Activated CD4-positive, alpha-beta T cell treated with anti-CD3 and anti-CD28 coated beads, Interleukin-2, amount 50 U/mL, for 1 hour (primary cell): ENCODE data around the gene KATNIP.

ENCODE experiments used
- DNase-seq: peaks from one replicate; pipeline ENCODE4 v3.0.0-alpha.2; 2020

The KATNIP gene

DNA sequence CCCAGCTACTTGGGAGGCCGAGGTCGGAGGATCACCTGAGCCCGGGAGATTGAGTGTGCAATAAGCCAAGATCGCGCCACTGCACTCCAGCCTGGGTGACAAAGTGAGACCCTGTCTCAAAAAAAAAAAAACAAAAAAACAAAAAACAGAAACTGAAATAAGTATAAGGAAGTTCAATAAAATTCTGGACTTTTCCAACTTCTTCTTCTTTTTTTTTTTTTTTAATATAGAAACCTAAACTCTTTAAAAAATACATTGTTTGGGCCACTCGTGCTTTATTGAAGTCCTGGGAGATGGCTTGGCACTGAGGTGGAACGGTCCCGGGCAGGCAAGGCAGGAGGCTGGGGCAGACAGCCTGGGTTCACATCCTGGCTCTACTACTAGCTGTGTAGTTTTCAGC lies 36.8 kb downstream of the KATNIP start:
- DNase-seq: no peak

DNA sequence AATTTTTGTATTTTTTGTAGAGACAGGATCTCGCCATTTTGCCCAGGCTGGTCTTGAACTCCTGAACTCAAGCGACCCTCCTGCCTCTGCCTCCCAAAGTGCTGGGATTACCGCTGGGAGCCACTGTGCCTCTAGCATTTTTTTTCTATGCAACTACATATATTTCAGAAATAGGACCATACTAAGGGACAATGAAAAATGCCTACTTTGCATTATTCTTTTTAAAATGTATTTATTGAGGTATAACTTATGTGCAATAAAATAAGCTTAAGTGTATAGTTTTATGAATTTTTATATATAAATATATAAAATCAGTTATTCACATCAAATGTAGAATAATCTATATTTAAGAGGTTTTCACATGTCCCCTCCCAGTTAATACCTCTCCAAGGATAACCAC lies 38.1 kb downstream of the KATNIP start:
- no peak for DNase-seq

DNA sequence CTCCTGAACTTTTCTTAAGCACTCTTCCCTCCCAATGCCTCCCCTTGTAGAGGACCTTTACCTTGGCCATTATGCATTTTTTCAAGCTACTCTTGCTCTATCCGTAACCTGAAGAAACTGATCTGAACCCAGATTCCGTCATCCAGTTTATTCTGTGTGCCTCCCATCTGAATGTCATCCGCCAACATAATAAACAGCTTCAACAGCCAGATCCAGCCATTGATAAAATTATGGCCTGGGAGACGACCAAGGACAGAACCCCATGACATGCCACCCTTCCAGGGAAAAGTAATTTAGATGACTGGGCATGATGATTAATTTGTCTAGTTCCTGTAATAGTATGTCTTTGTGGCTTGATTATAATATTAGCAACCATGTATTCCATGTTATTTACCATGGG lies 41.9 kb downstream of the KATNIP start:
- no peak for DNase-seq

DNA sequence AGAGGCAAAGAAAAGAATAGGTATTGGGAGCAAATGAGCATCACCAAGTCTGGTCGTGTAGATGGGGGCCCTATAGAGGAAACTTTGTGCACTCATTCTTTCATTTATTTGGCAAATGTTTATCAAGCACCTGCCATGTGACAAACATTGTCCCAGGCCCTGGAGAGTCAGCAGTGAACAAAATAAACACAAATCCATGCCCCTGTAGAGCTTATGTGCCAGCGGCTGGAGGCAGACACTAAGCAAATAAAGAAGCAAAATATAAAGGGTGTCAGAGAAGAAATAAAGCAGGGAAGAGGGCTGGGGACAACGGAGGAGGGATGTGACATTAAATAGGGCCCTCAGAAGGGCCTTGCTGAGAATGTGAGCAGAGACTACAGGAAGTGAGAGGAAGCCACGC lies 45.5 kb downstream of the KATNIP start:
- no peak for DNase-seq

DNA sequence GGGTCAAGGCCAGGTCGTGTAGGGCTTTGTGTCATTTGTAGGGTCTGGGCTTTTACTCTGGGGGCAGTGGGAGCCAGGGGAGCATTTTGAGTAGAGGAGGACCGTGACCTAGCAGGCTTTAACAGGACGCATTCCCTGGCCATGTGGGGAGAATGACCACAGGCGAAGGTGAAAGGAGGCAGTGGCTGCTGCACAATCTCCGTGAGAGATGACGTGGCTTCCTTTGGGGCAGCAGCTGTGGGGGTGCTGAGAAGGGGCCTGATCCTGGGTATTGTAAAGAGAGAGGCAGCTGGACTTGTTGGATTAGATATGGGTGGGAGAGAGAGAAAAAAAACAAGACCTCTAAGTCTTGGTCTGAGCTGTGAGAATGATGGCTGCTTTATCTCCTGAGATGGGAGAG lies 46.0 kb downstream of the KATNIP start:
- DNase-seq: no peak

DNA sequence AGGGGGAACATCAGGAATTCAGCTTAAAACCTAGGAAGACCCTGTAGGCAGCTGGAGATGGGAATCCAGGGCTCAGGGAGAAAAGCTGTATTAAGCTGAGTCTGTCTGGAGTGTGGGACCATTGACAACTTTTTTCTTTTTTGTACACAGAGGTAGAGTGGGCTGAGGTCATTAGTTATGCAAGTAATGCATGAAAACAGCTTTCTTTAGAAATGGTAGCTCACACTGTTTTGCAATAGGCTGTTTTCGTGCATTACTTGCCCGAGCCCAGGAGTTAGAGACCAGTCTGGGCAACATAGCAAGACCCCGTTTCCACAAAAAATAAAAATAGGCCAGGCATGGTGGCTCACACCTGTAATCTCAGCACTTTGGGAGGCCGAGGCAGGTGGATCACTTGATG lies 46.5 kb downstream of the KATNIP start:
- DNase-seq: no peak

DNA sequence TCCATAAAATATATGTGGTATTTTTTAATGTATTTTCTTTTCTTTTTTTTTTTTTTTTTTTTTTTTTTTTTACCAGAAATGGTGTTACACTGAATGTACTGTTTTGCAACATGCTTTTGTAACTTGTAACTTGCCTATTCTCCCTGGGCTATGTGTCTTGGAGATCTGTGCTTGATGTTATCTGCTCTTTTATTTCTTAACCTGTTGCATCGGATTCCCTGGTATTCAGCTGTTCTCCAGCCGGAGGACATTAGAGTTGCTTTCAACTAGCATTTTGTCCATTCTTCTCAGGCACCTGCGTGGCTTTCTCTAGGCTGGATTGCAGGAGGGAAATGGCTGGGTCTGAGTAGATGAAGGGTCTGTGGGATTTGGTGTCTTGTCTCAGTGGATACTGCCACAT lies 47.4 kb downstream of the KATNIP start:
- DNase-seq: no peak

DNA sequence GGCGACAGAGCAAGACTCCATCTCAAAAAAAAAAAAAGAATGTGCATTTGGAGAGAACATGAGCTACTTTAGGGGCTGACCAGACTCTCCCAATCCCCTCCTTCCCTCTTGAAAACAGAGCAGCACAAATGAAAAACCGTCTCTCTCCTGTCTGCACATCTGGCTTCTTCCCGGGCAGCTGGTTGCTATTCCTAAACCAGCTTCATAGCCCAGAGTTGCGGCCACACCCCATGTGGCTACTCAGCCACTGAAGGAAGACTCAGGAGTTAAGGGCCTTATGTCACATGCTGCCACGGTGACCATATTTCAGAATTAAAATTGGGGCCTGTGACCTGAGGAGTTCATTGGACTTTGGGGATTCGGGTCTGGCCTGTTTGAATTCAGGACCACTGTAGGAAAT lies 48.3 kb downstream of the KATNIP start:
- DNase-seq: no peak

DNA sequence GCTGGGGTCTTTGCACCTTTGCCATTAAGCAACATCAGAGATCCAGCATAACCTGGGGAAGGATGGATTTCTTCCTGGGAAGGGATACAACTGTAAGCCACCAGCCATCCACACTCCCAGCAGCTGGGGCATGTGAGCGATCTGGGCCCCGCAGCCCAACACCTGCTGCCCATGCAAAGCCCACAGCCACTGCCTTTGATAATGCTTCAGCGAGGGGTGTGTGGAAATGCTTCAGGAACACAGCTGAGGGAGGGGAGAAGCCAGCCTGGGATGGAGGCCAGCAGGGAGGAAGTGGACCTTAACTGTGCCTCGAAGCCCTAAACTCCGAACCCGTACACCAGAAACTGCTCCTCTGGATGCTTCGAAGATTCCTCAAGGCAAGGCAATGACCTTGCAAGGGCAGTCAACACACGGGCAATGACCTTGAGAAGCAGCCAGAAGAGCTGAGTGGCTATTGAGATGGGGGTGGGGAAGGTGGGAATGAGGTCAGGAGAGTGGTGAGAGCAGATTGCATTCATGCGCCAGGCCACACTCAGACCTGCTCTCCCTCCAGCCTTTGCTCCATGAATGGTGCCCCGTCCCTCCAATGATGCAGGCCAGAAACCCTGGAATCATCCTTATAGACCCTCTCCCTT lies 49.1 kb downstream of the KATNIP start:
- DNase-seq: no peak

DNA sequence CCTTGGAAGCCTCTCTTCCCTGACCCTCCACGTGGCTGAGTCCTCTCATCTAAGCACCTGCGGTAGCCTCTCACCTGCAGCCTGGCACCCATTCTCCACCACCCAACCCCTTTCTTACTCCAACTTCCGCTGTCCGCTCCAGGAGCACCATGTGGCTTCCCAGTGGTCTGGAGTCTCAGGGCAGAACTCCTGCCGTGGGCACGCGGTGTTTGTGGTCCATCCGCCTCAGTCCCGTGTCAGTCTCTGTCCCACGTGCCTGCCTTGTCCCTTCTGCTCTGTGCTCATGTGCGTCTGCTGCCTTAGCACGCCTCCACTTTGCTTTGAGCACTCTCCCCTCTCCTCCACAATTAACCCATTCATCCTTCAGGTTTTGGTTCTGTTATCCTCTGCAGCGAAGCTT lies 49.7 kb downstream of the KATNIP start:
- DNase-seq: no peak
